Measurements from ENCODE around the gene FRS2. TPM values are rescaled to one million over a fixed set of nuclear protein-coding genes. Genes with fewer than 3 reads are reported as not detected.

The FRS2 gene
- total and polyA plus RNA-seq, 2 donors from 2014 or later: 4.6 to 31.4 TPM

DNA sequence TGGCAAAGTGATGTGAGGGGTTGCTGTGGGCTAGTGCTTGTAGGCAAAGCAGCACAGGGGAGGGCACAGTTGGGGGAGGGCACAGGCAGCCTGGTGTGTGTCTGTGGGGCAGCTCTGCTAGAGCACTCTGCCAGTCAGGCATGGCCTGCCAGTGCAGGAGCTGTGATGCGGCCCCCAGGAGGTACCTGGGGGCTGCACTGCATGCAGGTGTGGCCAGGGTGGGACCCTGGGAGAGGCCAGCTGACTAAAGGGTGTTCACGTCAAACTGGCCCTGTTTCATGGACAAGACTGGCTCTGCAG lies 54.1 kb downstream of the FRS2 start:
- Histone ChIP-seq H3K4me1 (ENCODE audit: control insufficient read depth in 2 of 3, insufficient read depth in 2 of 3, low read depth in 1 of 3, low read length in 3 of 3) (no peaks in the 10 kb centered on the region), H3K36me3 (ENCODE audit: control insufficient read depth in 2 of 3, insufficient read depth in 3 of 3, low read length in 3 of 3) (no peaks in the 10 kb centered on the region), H3K27me3 (ENCODE audit: control insufficient read depth, insufficient read depth, low read length) (no peaks in the 10 kb centered on the region), H3K4me3 (ENCODE audit: low read length in 3 of 3) (no peak overlapping the region), H3K27ac (ENCODE audit: low read depth in 2 of 2, low read length in 2 of 2) (no peak overlapping the region), H3K9ac (ENCODE audit: low read length in 3 of 3) (no peak overlapping the region), H3K9me3 (ENCODE audit: control insufficient read depth in 2 of 3, insufficient read depth in 1 of 3, low read length in 3 of 3) (peaks cover 0 to 11% (median 2%) of the 10 kb centered on the region in 3 donors)
- FAIRE-seq: no peak
- no peak for DNase-seq
- intact Hi-C loops (cut with DNase I): no loop called here
- no peak for TF ChIP-seq CTCF (IDR thresholded peaks at IDR 0.05; ENCODE audit: borderline replicate concordance, extremely low read depth, insufficient read depth)

DNA sequence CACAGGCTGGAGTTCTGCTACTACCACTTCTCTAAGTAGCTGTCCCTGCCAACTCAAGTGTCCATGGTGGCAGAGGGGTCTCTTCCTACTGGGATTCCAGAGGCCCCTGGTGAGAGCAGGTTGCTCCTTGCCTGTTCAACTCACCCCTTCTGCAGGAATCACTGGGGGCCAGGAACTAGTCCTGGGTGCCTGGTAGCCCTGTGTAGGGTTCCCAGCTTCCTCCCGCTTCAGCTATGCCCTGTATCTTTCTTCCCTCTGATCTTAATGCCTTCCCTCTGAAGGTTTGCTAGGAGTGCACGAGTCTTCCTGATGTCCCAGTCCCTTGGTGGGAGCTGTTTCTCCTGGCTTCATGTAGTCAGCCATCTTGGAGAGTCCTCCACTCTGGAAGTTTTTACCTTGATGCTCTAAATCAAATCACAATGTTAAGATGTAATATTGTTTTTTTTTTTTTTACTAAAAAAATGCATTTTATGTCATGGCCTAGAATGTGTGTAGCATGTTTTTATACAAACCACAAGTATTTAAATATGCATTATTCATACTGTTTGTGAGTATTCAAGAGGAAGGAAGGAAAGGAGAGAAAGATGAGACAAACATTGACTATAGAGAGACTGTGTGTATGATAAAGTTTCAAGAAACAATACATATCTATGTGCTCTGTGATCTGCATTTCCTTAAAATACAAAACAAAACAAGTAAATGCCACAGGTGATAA lies 54.7 kb downstream of the FRS2 start:
- H3K27ac ChIP-seq (ENCODE audit: low read depth in 2 of 2, low read length in 2 of 2): no peak overlapping the region
- intact Hi-C loops (cut with DNase I): no loop called here
- no peaks in the 10 kb centered on the region for H3K36me3 ChIP-seq (ENCODE audit: control insufficient read depth in 2 of 3, insufficient read depth in 3 of 3, low read length in 3 of 3)

GRCh38 chr12:69527506-69528272 lies 57.5 kb downstream of the FRS2 start:
- H3K9ac ChIP-seq (ENCODE audit: low read length in 3 of 3): no peak overlapping the region
- H3K27ac ChIP-seq (ENCODE audit: low read depth in 2 of 2, low read length in 2 of 2): no peak overlapping the region
- no peaks in the 10 kb centered on the region for H3K4me1 ChIP-seq (ENCODE audit: control insufficient read depth in 2 of 3, insufficient read depth in 2 of 3, low read depth in 1 of 3, low read length in 3 of 3)
- intact Hi-C loops (cut with DNase I): no loop called here
- no peak for FAIRE-seq
- no peak overlapping the region for H3K4me3 ChIP-seq (ENCODE audit: low read length in 3 of 3)
- peaks cover 0 to 8% (median 0%) of the 10 kb centered on the region in 3 donors for H3K9me3 ChIP-seq (ENCODE audit: control insufficient read depth in 2 of 3, insufficient read depth in 1 of 3, low read length in 3 of 3)
- no peak for TF ChIP-seq CTCF (IDR thresholded peaks at IDR 0.05; ENCODE audit: borderline replicate concordance, extremely low read depth, insufficient read depth)
- H3K36me3 ChIP-seq (ENCODE audit: control insufficient read depth in 2 of 3, insufficient read depth in 3 of 3, low read length in 3 of 3): no peaks in the 10 kb centered on the region
- no peak for DNase-seq
- no peaks in the 10 kb centered on the region for H3K27me3 ChIP-seq (ENCODE audit: control insufficient read depth, insufficient read depth, low read length)

More for the DNA sequence above, 54.7 kb downstream of the FRS2 start:
- Histone ChIP-seq H3K27me3 (ENCODE audit: control insufficient read depth, insufficient read depth, low read length) (no peaks in the 10 kb centered on the region), H3K9me3 (ENCODE audit: control insufficient read depth in 2 of 3, insufficient read depth in 1 of 3, low read length in 3 of 3) (peaks cover 0 to 11% (median 2%) of the 10 kb centered on the region in 3 donors), H3K9ac (ENCODE audit: low read length in 3 of 3) (no peak overlapping the region), H3K4me1 (ENCODE audit: control insufficient read depth in 2 of 3, insufficient read depth in 2 of 3, low read depth in 1 of 3, low read length in 3 of 3) (no peaks in the 10 kb centered on the region), H3K4me3 (ENCODE audit: low read length in 3 of 3) (no peak overlapping the region)
- DNase-seq (no peak), FAIRE-seq (no peak)
- no peak for TF ChIP-seq CTCF (IDR thresholded peaks at IDR 0.05; ENCODE audit: borderline replicate concordance, extremely low read depth, insufficient read depth)

Measured in kidney (tissue), 14 donors.